Ovary (tissue), 3 donors: ENCODE results near the gene PPFIA2.

Experiments
- CTCF ChIP-seq, 3 donors: fragments of 450-650 bp in 2 of 3; fragments of 200-600 bp in 1 of 3; IDR thresholded peaks; one replicate each; pipeline versions ENCODE4 v1.5.1 to v1.8.0; 2016 to 2022; ENCODE audit warnings: antibody characterized with exemption in 3 of 3, mild to moderate bottlenecking in 1 of 3
- POLR2A ChIP-seq: fragments of 450-650 bp; IDR thresholded peaks from one replicate; pipeline ENCODE4 v1.6.1; 2017; ENCODE audit warnings: antibody characterized with exemption, mild to moderate bottlenecking, moderate library complexity
- donor health status: DM: no; HTN: no; CAD: no.

DNA sequence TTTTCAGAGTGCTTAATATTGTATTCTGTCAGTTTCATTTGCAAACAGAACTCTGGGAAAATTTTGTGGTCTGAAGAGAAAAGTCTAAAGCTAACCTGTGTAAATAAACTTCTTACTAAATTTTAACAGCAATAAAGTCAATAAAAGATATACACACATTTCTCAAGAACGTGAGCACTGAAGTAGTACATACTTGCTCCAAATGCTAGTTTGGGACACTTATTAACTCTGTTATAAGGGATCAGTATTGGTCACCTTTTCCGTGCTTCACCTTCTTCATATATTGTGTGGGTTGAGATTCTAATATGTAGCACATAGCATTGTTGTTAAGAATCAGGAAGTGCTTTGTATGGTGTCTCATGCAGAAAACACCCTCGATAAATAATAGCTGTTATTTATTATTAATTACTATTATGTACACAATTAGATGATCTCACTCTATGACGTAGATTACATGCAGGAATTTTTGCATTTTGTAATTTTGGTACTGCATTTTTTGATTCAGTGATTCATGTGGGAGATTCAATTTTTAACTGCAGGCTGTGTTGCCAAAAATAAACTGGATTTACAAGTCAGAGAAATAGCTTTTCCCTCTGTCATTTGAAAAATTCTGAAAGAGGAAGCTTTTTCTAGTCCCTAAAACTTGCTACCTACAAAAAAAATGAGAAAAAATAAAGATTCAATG lies 380.4 kb downstream of the PPFIA2 start:
- TF ChIP-seq CTCF (IDR thresholded peaks at IDR 0.05), result no peak
- no peak for TF ChIP-seq POLR2A
